Activated B cell treated with CpG ODN at 0.5 μM for 24 hours (primary cell): ENCODE data around the gene RBMS1. TPM values are rescaled to one million over a fixed set of nuclear protein-coding genes. Genes with fewer than 3 reads are reported as not detected.

Experiments used
- ATAC-seq: fragments of 200-7000 bp; cut with Tn5 transposase; one replicate; pipeline ENCODE4 v1.10.0; 2021; ENCODE audit warnings: low read depth, mild to moderate bottlenecking, moderate library complexity
- CTCF ChIA-PET: fragments of 350-600 bp; sonication (Branson Sonifier 250); formaldehyde crosslinking; loops from one replicate; lab custom pipeline; 2021; ENCODE audit warnings: antibody characterized with exemption; lab: Charles Lee
- POLR2A ChIA-PET: fragments of 350-600 bp; sonication (Branson Sonifier 250); formaldehyde crosslinking; loops from one replicate; lab custom pipeline; 2021; ENCODE audit warnings: antibody characterized with exemption; lab: Charles Lee
- DNase-seq: peaks from one replicate; pipeline ENCODE4 v3.0.0; 2022
- H3K27ac Mint-ChIP-seq: one replicate; pipeline ENCODE4 v1.8.0; 2020; ENCODE audit warnings: mixed read lengths
- H3K27me3 Mint-ChIP-seq: one replicate; pipeline ENCODE4 v1.8.0; 2021; ENCODE audit warnings: mixed read lengths
- H3K36me3 Mint-ChIP-seq: one replicate; pipeline ENCODE4 v1.8.0; 2021; ENCODE audit warnings: low read depth, mixed read lengths
- H3K4me1 Mint-ChIP-seq: one replicate; pipeline ENCODE4 v1.8.0; 2021; ENCODE audit warnings: mixed read lengths
- H3K4me3 Mint-ChIP-seq: one replicate; pipeline ENCODE4 v1.8.0; 2020; ENCODE audit warnings: mild to moderate bottlenecking, mixed read lengths
- H3K9me3 Mint-ChIP-seq: one replicate; pipeline ENCODE4 v1.8.0; 2020; ENCODE audit warnings: mixed read lengths
- intact Hi-C: fragments of 100-400 bp; cut with micrococcal nuclease; formaldehyde crosslinking; loops from one replicate; pipeline ENCODE4 v1.15.1; 2024
- total RNA-seq: library from RNA; stranded (reverse); gene quantifications from 2 replicates; pipeline ENCODE4 v1.2.3, GENCODE V29; 2022
- TF ChIP-seq, protein P1 (sequence below): fragments of 200-600 bp; IDR thresholded peaks from one replicate; pipeline ENCODE4 v1.8.0; 2022; ENCODE audit warnings: antibody characterized with exemption, mild to moderate bottlenecking

The RBMS1 gene
- total RNA-seq, 1 donor from 2014 or later, result 30.9 TPM

- ChIA-PET CTCF (no interaction called here), POLR2A (no interaction called here)
- H3K27me3 Mint-ChIP-seq, result no peaks in the 10 kb centered on the region
- intact Hi-C loops, result no loop called here
- ATAC-seq, result no peak
- no peak overlapping the region for H3K4me3 Mint-ChIP-seq
- H3K36me3 Mint-ChIP-seq, result peaks cover 48% of the 10 kb centered on the region
- H3K4me1 Mint-ChIP-seq, result peaks cover 6% of the 10 kb centered on the region
- H3K27ac Mint-ChIP-seq, result no peak overlapping the region
- no peaks in the 10 kb centered on the region for H3K9me3 Mint-ChIP-seq
- DNase-seq, result no peak
- TF ChIP-seq, protein P1, sequence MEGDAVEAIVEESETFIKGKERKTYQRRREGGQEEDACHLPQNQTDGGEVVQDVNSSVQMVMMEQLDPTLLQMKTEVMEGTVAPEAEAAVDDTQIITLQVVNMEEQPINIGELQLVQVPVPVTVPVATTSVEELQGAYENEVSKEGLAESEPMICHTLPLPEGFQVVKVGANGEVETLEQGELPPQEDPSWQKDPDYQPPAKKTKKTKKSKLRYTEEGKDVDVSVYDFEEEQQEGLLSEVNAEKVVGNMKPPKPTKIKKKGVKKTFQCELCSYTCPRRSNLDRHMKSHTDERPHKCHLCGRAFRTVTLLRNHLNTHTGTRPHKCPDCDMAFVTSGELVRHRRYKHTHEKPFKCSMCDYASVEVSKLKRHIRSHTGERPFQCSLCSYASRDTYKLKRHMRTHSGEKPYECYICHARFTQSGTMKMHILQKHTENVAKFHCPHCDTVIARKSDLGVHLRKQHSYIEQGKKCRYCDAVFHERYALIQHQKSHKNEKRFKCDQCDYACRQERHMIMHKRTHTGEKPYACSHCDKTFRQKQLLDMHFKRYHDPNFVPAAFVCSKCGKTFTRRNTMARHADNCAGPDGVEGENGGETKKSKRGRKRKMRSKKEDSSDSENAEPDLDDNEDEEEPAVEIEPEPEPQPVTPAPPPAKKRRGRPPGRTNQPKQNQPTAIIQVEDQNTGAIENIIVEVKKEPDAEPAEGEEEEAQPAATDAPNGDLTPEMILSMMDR, result no peak
These were observed 203.0 kb downstream of the RBMS1 start for GRCh38 chr2:160290598-160290997.

DNA sequence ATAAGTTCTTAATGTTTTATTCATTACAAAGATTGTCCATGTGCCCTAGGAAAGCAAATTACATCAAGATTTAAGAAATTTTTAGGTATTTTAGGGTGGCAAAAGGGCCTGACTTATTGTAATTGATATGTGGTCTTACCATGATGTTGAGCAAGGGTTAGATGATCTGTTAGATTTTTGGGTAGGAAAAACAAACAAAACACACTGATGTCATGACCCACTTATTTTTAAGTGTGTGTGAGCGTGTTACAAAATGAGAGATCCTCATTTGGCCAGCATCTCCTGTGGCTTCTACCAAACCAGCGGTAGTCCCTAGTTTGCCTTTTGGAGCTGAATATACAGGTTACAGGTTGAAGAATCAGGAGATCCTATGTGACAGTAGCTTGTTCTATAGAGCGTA, 203.8 kb downstream of the RBMS1 start:
- Mint-ChIP-seq H3K9me3 (no peaks in the 10 kb centered on the region), H3K36me3 (peaks cover 48% of the 10 kb centered on the region), H3K4me3 (no peak overlapping the region), H3K27me3 (no peaks in the 10 kb centered on the region), H3K27ac (no peak overlapping the region), H3K4me1 (peaks cover 6% of the 10 kb centered on the region)
- intact Hi-C loops, result no loop called here
- TF ChIP-seq, protein P1, result no peak
- CTCF ChIA-PET, result interaction anchor here (1.8 kb wide), 1 partner anchor 34 kb away, joined by 7 read pairs; no protein-coding TSS in a partner anchor
- POLR2A ChIA-PET, result no interaction called here
- DNase-seq (no peak), ATAC-seq (no peak)

DNA sequence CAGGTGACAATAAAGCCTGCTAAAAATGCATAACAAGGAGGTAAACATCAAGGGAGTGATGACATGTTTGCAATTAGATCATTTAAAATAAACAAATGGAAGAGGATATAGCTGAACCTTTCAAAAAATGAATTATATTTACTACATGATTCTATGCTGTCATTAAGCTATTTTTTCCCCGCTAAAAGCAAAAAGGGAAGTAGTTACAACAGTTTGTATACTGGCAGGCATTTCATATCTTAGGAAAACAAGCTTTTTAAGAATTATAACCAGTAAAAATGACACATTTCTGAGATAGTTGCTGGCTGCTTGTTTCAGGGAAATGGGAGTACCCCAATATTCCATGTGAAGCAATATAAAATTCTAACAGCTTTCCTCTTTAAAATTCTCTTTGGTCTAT, 204.5 kb downstream of the RBMS1 start:
- no peak for DNase-seq
- H3K27me3 Mint-ChIP-seq, result no peaks in the 10 kb centered on the region
- TF ChIP-seq, protein P1, result no peak
- POLR2A ChIA-PET, result no interaction called here
- H3K27ac Mint-ChIP-seq, result no peak overlapping the region
- no peak for ATAC-seq
- peaks cover 50% of the 10 kb centered on the region for H3K36me3 Mint-ChIP-seq
- H3K9me3 Mint-ChIP-seq, result no peaks in the 10 kb centered on the region
- H3K4me3 Mint-ChIP-seq, result no peak overlapping the region
- intact Hi-C loops, result no loop called here
- peaks cover 6% of the 10 kb centered on the region for H3K4me1 Mint-ChIP-seq
- CTCF ChIA-PET, result interaction anchor here (1.8 kb wide), 1 partner anchor 35 kb away, joined by 7 read pairs; no protein-coding TSS in a partner anchor

- H3K4me3 Mint-ChIP-seq, result no peak overlapping the region
- peaks cover 6% of the 10 kb centered on the region for H3K4me1 Mint-ChIP-seq
- no peak overlapping the region for H3K27ac Mint-ChIP-seq
These were observed 205.3 kb downstream of the RBMS1 start for GRCh38 chr2:160288324-160288723.

DNA sequence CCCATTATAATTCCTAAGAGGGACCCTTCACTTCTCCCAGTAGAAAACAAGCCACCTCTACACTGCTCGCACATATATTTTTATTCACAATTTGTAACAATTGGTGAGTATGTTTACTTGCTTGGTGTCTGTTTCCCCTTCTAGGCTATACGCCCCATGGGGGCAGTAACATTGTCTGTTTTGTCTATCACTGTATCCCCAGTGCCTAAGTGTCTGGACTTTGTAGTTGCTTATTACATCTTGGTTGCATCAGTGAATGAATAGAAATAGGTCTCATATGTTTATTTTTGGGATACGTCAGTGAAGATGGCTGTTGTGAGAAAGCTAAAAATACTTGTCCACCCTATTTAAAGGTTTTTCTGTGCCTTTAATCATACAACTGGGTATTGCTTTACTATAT, 206.1 kb downstream of the RBMS1 start:
- no peak for DNase-seq
- H3K4me3 Mint-ChIP-seq, result no peak overlapping the region
- peaks cover 48% of the 10 kb centered on the region for H3K36me3 Mint-ChIP-seq
- H3K27ac Mint-ChIP-seq, result no peak overlapping the region
- POLR2A ChIA-PET, result no interaction called here
- no peaks in the 10 kb centered on the region for H3K27me3 Mint-ChIP-seq
- CTCF ChIA-PET, result no interaction called here
- ATAC-seq, result no peak
- intact Hi-C loops, result no loop called here
- H3K9me3 Mint-ChIP-seq, result no peaks in the 10 kb centered on the region
- TF ChIP-seq, protein P1, result no peak
- H3K4me1 Mint-ChIP-seq, result peaks cover 6% of the 10 kb centered on the region

More at GRCh38 chr2:160288324-160288723, 205.3 kb downstream of the RBMS1 start:
- ChIA-PET CTCF (interaction anchor here (1.8 kb wide), 1 partner anchor 36 kb away, joined by 7 read pairs; no protein-coding TSS in a partner anchor), POLR2A (no interaction called here)
- H3K27me3 Mint-ChIP-seq, result no peaks in the 10 kb centered on the region
- intact Hi-C loops, result no loop called here
- ATAC-seq (no peak), DNase-seq (no peak)
- H3K36me3 Mint-ChIP-seq, result peaks cover 49% of the 10 kb centered on the region
- TF ChIP-seq, protein P1, result no peak
- H3K9me3 Mint-ChIP-seq, result no peaks in the 10 kb centered on the region
